Uterus (tissue), 4 donors: ENCODE measurements around the gene ATP1A2. TPM values are rescaled to one million over a fixed set of nuclear protein-coding genes. Genes with fewer than 3 reads are reported as not detected.

Source experiments
- DNase-seq, 2 donors: peaks; one replicate each; pipeline ENCODE4 v3.0.0-alpha.2; 2019 to 2020
- H3K27ac ChIP-seq, 2 donors: fragments of 200-600 bp; sonication (generic); 1 replicate in 1 of 2; 2 replicates in 1 of 2; pipeline ENCODE4 v1.5.1; 2016 to 2018
- H3K27me3 ChIP-seq, 2 donors: fragments of 200-600 bp; sonication (generic); one replicate each; pipeline ENCODE4 v1.5.1; 2018 to 2019; ENCODE audit warnings: control low read depth in 1 of 2
- H3K36me3 ChIP-seq, 2 donors: fragments of 200-600 bp; sonication (generic); one replicate each; pipeline ENCODE4 v1.5.1; 2019; ENCODE audit warnings: control low read depth in 1 of 2
- H3K4me1 ChIP-seq, 2 donors: fragments of 200-600 bp; sonication (generic); one replicate each; pipeline ENCODE4 v1.5.1; 2018 to 2019; ENCODE audit warnings: control low read depth in 1 of 2
- H3K4me3 ChIP-seq, 2 donors: fragments of 200-600 bp; sonication (generic); 1 replicate in 1 of 2; 2 replicates in 1 of 2; pipeline ENCODE4 v1.5.1; 2018 to 2019; ENCODE audit warnings: mild to moderate bottlenecking in 1 of 2
- H3K9me3 ChIP-seq, 2 donors: fragments of 200-600 bp; sonication (generic); one replicate each; pipeline ENCODE4 v1.5.1; 2019; ENCODE audit warnings: control low read depth in 1 of 2
- CTCF ChIP-seq, 4 experiments: fragments of 200-600 bp in 2 of 4; fragments of 450-650 bp in 2 of 4; sonication (generic) in 2 of 4; IDR thresholded peaks; one replicate each; pipeline ENCODE4 v1.5.1; 2016 to 2019; ENCODE audit warnings: antibody characterized with exemption in 4 of 4, mild to moderate bottlenecking in 2 of 4, moderate library complexity in 1 of 4
- POLR2A ChIP-seq, 2 donors: fragments of 450-650 bp; IDR thresholded peaks; one replicate each; pipeline ENCODE4 v1.6.1; 2016; ENCODE audit warnings: antibody characterized with exemption in 2 of 2, mild to moderate bottlenecking in 1 of 2, moderate library complexity in 1 of 2
- intact Hi-C: fragments of 100-400 bp; cut with DNase I; formaldehyde crosslinking; loops from one replicate; pipeline ENCODE4 v1.15.1; 2023; ENCODE audit warnings: low total_unique reads
- total RNA-seq, 4 donors: library from RNA; depleted of rRNA in 3 of 4; stranded (reverse); fragments of >200 nt in 3 of 4; gene quantifications; one replicate each; pipeline versions ENCODE4 v1.1.0 to v1.2.4, GENCODE V29; 2014 to 2023
- donor health status: DM: yes; HTN: yes; CAD: no.

ATP1A2 gene
- total RNA-seq, 4 donors from 2014 or later, result 1.2 to 36.8 (median 13.4) TPM

- Histone ChIP-seq H3K9me3 (no peaks in the 10 kb centered on the region), H3K4me1 (no peaks in the 10 kb centered on the region), H3K27me3 (no peaks in the 10 kb centered on the region), H3K27ac (no peak overlapping the region), H3K4me3 (no peak overlapping the region), H3K36me3 (no peaks in the 10 kb centered on the region)
- intact Hi-C loops, result no loop called here
- DNase-seq, result no peak
- TF ChIP-seq CTCF (IDR thresholded peaks at IDR 0.05) (no peak), POLR2A (IDR thresholded peaks at IDR 0.05) (no peak)
These were observed 11.8 kb downstream of the ATP1A2 start for GRCh38 chr1:160127381-160127780.

GRCh38 chr1:160127865-160128523 is 12.4 kb downstream of the ATP1A2 start:
- no peak for DNase-seq
- no peaks in the 10 kb centered on the region for H3K27me3 ChIP-seq
- H3K9me3 ChIP-seq, result no peaks in the 10 kb centered on the region
- no peak overlapping the region for H3K4me3 ChIP-seq
- TF ChIP-seq CTCF (IDR thresholded peaks at IDR 0.05) (no peak), POLR2A (IDR thresholded peaks at IDR 0.05) (no peak)
- no peaks in the 10 kb centered on the region for H3K36me3 ChIP-seq
- intact Hi-C loops, result no loop called here
- no peak overlapping the region for H3K27ac ChIP-seq
- H3K4me1 ChIP-seq, result no peaks in the 10 kb centered on the region

GRCh38 chr1:160128636-160129035 is 13.1 kb downstream of the ATP1A2 start:
- H3K4me1 ChIP-seq, result no peaks in the 10 kb centered on the region
- no peak overlapping the region for H3K27ac ChIP-seq
- no peak for DNase-seq
- no peaks in the 10 kb centered on the region for H3K36me3 ChIP-seq
- no peak overlapping the region for H3K4me3 ChIP-seq
- TF ChIP-seq CTCF (IDR thresholded peaks at IDR 0.05) (no peak), POLR2A (IDR thresholded peaks at IDR 0.05) (no peak)
- intact Hi-C loops, result no loop called here
- no peaks in the 10 kb centered on the region for H3K9me3 ChIP-seq
- H3K27me3 ChIP-seq, result no peaks in the 10 kb centered on the region

GRCh38 chr1:160129046-160129445 is 13.5 kb downstream of the ATP1A2 start:
- Histone ChIP-seq H3K36me3 (no peaks in the 10 kb centered on the region), H3K27ac (no peak overlapping the region), H3K27me3 (no peaks in the 10 kb centered on the region), H3K9me3 (no peaks in the 10 kb centered on the region), H3K4me1 (no peaks in the 10 kb centered on the region), H3K4me3 (no peak overlapping the region)
- no peak for DNase-seq
- intact Hi-C loops, result no loop called here
- no peak for TF ChIP-seq POLR2A (IDR thresholded peaks at IDR 0.05)
- TF ChIP-seq CTCF (IDR thresholded peaks at IDR 0.05), result no peak

- TF ChIP-seq POLR2A (IDR thresholded peaks at IDR 0.05) (no peak), CTCF (IDR thresholded peaks at IDR 0.05) (no peak)
- Histone ChIP-seq H3K27me3 (no peaks in the 10 kb centered on the region), H3K4me3 (no peak overlapping the region), H3K36me3 (no peaks in the 10 kb centered on the region), H3K27ac (no peak overlapping the region), H3K4me1 (no peaks in the 10 kb centered on the region), H3K9me3 (no peaks in the 10 kb centered on the region)
- DNase-seq, result no peak
- intact Hi-C loops, result no loop called here
These were observed 14.0 kb downstream of the ATP1A2 start for GRCh38 chr1:160129558-160129957.
